Fibroblast of villous mesenchyme (primary cell): ENCODE measurements around the gene SHISAL2A. TPM values are rescaled to one million over a fixed set of nuclear protein-coding genes. Genes with fewer than 3 reads are reported as not detected.
A peak's percentile ranks its signal among the peaks of the same experiment; 100 is the strongest.

Experiments
- DNase-seq: peaks from one replicate; pipeline ENCODE4 v3.0.0-alpha.2; 2010; ENCODE audit warnings: low read depth
- H3K4me3 ChIP-seq: 2 replicates; pipeline ENCODE4 v1.5.1; 2011; ENCODE audit warnings: low read depth, mild to moderate bottlenecking, low read length
- total RNA-seq: library from RNA; depleted of rRNA; stranded (reverse); fragments of >200 nt; gene quantifications from 2 replicates; pipeline ENCODE4 v1.2.3, GENCODE V29; 2012
- TF ChIP-seq, protein P1 (sequence below): IDR thresholded peaks from 2 replicates; pipeline ENCODE4 v1.5.1; 2012; ENCODE audit warnings: low read depth, mild to moderate bottlenecking, low read length; ENCODE audit not compliant: insufficient read depth

Gene SHISAL2A
- total RNA-seq, 1 donor: not detected

DNA sequence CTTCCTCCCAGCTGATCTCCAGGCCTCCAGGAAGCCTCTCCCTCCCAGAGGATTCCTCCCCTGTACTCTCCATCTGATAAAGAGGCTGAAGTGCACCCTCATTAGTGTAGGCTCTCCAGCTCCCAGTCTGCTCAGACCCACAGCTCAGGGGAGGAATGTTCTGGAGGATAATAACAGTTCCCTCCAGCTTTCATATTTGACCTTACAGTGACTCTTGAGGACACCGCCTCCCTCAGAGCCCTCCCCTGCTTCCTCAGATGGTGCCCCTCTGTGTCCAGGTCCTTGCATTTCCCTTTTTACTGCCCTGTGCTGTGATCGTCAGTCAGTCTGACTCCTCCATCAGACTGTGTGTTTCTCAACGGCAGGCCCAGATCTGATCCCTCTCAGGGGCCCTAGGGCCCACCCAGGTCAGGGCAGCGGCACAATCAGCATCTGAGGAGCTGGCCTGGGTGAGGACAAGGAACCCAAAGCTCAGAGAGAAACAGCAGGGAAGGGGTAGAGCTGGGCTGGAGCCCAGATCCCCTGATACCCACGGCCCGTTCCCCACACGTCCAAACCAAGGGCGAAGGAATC is 1.1 kb upstream of the SHISAL2A start:
- no peak overlapping the region for H3K4me3 ChIP-seq
- DNase-seq: no peak
- TF ChIP-seq, protein P1, sequence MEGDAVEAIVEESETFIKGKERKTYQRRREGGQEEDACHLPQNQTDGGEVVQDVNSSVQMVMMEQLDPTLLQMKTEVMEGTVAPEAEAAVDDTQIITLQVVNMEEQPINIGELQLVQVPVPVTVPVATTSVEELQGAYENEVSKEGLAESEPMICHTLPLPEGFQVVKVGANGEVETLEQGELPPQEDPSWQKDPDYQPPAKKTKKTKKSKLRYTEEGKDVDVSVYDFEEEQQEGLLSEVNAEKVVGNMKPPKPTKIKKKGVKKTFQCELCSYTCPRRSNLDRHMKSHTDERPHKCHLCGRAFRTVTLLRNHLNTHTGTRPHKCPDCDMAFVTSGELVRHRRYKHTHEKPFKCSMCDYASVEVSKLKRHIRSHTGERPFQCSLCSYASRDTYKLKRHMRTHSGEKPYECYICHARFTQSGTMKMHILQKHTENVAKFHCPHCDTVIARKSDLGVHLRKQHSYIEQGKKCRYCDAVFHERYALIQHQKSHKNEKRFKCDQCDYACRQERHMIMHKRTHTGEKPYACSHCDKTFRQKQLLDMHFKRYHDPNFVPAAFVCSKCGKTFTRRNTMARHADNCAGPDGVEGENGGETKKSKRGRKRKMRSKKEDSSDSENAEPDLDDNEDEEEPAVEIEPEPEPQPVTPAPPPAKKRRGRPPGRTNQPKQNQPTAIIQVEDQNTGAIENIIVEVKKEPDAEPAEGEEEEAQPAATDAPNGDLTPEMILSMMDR: no peak

DNA sequence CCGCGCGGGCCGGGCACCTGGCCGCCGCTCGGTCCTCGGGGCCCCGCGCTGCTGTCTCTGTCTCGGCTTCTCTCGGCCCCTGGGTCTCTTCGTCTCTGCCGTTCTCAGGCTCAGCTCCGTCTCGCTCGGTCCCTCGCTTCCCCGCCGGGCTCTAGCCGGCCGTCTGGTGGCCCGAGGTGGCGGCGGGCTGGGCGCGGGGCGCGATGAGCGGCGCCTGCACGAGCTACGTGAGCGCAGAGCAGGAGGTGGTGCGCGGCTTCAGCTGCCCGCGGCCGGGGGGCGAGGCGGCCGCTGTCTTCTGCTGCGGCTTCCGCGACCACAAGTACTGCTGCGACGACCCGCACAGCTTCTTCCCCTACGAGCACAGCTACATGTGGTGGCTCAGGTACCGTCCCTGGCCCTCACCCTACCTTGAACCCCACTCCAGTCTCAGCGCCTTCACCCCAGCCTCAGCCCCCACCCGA is 355 bp downstream of the SHISAL2A start:
- H3K4me3 ChIP-seq: peak overlapping the region; percentile 33
- TF ChIP-seq, protein P1: no peak
- no peak for DNase-seq

DNA sequence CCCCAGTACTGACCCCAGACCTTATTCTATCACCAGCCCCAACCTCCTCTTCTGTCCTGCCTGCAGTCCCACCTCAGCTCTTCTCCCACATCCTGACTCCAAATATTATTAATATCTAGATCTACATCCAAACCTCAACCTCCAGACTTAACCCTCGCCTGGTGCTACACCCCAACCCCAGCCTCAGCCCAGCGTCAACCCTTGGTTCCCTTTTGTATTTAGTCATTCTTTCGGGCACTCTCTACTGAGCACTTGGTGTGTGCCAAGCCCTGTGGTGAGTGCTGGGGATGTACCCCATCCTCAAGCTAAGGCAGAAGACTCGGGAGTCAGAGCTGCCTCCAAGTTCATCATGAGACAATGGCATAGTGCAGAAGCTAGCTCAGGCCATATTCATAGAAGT is 1.1 kb downstream of the SHISAL2A start:
- no peak for DNase-seq
- TF ChIP-seq, protein P1: no peak
- H3K4me3 ChIP-seq: no peak overlapping the region

DNA sequence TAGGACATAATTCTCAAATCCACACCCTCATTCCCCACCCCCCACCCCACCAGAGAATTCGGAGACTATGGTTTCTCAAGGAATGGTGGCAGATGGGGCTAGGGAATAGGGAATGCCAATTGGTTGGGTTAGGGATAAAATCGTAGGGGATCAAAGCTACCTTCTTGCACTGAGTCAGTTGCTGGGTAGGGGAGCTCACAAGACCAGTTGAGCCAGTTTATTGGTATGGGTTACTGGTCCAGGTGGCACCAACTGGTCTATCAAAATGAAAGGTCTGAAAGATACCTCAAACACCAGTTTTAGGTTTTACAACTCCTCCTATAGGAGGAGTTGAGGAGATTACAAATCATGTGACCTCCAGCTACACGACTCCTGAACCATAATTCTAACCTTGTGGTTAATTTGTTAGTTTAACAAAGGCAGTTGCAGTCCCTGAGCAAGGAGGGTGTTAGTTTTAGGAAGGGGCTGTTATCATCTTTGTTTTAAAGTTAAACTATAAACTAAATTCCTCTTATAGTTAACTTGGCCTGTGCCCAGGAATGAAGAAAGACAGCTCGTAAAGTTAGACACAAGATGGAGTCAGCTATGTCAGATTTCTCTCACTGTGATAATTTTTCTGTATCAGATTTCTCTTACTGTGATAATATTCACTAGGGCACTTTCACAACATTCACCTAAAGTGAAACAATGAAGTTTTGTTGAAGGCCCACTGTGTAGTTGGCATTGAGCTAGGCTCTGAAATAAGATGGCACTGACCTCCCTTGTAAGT is 2.5 kb downstream of the SHISAL2A start:
- no peak overlapping the region for H3K4me3 ChIP-seq
- TF ChIP-seq, protein P1: no peak

DNA sequence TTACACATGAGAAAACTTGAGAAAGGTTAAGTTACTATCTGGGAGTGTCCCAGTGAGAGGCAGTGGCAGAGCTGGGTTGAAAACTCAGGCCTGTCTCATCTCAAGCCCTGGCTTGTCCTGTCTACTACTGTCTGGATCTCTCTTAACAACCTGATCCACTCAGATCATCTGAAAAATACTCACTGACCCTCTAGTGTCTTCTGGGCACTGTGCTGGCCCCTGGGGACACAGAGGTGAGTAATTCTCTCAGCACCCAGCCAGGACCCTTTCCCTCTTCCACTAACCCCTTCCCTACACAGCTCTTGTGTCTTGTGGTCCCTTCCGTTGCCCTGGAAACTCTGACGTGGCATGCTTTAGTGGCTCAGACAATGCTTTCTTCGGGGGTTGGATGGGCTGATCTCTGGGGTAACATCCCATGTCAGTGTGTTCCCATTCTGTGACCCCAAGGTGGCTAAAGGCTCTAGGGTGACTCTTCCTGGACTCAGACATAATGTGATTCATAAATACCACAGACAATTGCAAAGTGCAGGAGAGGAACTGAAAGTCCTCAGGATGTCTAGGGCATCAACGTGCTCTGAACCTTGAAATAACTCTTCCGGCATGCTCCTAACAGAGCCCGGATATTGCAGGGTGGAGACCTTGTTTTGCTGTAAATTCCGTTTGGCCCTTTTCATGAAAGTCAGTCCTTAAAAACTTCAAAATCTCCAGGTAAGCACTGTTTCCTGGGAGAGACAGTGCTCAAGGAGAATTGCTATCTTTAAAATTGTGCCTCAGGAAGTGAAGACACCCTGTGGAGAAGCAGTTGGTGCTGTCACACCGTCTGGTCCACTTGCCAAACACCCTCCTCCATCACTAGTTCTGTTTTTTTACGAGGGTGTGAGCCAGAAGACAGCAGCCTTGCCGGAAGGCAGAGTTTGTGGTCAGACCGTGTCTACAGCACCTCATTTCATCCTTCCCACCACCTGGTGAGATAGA is 4.0 kb downstream of the SHISAL2A start:
- H3K4me3 ChIP-seq: no peak overlapping the region
- TF ChIP-seq, protein P1: no peak
- DNase-seq: no peak

More for the DNA sequence above, 2.5 kb downstream of the SHISAL2A start:
- peak; percentile 34 for DNase-seq

DNA sequence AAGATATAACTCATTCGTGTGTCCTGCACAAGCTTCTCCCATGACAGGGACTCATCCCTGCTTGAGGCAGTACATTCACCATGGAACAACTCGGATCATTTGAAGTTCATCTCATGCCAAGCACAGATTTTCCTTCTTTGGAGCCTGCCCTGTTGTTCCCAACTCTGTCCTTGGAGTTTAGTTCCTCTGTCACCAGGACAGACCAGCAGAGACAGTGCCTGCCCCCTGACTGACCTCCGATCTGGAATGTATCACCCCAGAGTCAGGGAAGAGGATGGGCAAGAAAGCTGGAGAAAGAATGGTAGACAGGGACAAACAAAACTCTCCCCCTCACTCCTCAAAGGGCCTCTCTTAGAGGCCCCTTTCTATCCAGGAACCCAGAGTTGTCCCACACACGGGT is 5.0 kb downstream of the SHISAL2A start:
- no peak for DNase-seq
- TF ChIP-seq, protein P1: no peak
- H3K4me3 ChIP-seq: no peak overlapping the region
